Ovary (tissue), 3 donors: Measurements from ENCODE around the gene STAC.

Experiments
- CTCF ChIP-seq, 3 donors: fragments of 450-650 bp in 2 of 3; fragments of 200-600 bp in 1 of 3; IDR thresholded peaks; one replicate each; pipeline versions ENCODE4 v1.5.1 to v1.8.0; 2016 to 2022; ENCODE audit warnings: antibody characterized with exemption in 3 of 3, mild to moderate bottlenecking in 1 of 3
- EP300 ChIP-seq: sonication (generic); formaldehyde crosslinking; IDR thresholded peaks from one replicate; pipeline ENCODE4 v1.6.1; 2017; ENCODE audit warnings: antibody characterized with exemption
- POLR2A ChIP-seq: fragments of 450-650 bp; IDR thresholded peaks from one replicate; pipeline ENCODE4 v1.6.1; 2017; ENCODE audit warnings: antibody characterized with exemption, mild to moderate bottlenecking, moderate library complexity
- donor health status: DM: no; HTN: no; CAD: no.

GRCh38 chr3:36489679-36490425 lies 109.5 kb downstream of the STAC start:
- TF ChIP-seq CTCF (IDR thresholded peaks at IDR 0.05) (no peak), POLR2A (no peak), EP300 (no peak)
